GM19351 (cell line): Measurements from ENCODE around the gene LTBR.

Source experiments
- ATAC-seq: cut with Tn5 transposase; IDR thresholded peaks from one replicate; pipeline ENCODE4 v1.9.1; 2021; ENCODE audit warnings: mild to moderate bottlenecking, moderate library complexity; ENCODE audit not compliant: unreplicated experiment

LTBR gene

GRCh38 chr12:6346235-6346832 lies 37.6 kb upstream of the LTBR start:
- ATAC-seq = no peak

GRCh38 chr12:6346942-6347341 lies 37.0 kb upstream of the LTBR start:
- no peak for ATAC-seq

- ATAC-seq = no peak
Observed at GRCh38 chr12:6347367-6348338, 36.3 kb upstream of the LTBR start.

GRCh38 chr12:6351622-6352021 lies 32.3 kb upstream of the LTBR start:
- no peak for ATAC-seq

GRCh38 chr12:6352193-6353173 lies 31.5 kb upstream of the LTBR start:
- no peak for ATAC-seq

- ATAC-seq = no peak
Observed at GRCh38 chr12:6354495-6355393, 29.2 kb upstream of the LTBR start.

- ATAC-seq = no peak
Observed at GRCh38 chr12:6355491-6356373, 28.2 kb upstream of the LTBR start.

GRCh38 chr12:6356374-6356820 lies 27.6 kb upstream of the LTBR start:
- ATAC-seq = no peak

GRCh38 chr12:6358881-6359280 lies 25.1 kb upstream of the LTBR start:
- no peak for ATAC-seq

GRCh38 chr12:6360080-6360571 lies 23.8 kb upstream of the LTBR start:
- ATAC-seq = no peak

GRCh38 chr12:6360578-6361490 lies 23.1 kb upstream of the LTBR start:
- ATAC-seq = no peak

GRCh38 chr12:6361834-6362233 lies 22.1 kb upstream of the LTBR start:
- ATAC-seq = no peak

- ATAC-seq = no peak
Observed at GRCh38 chr12:6362403-6362802, 21.6 kb upstream of the LTBR start.

- no peak for ATAC-seq
Observed at GRCh38 chr12:6363010-6363329, 21.0 kb upstream of the LTBR start.

- ATAC-seq = no peak
Observed at GRCh38 chr12:6363330-6364043, 20.5 kb upstream of the LTBR start.

- no peak for ATAC-seq
Observed at GRCh38 chr12:6364044-6364374, 20.0 kb upstream of the LTBR start.
